Activated CD4-positive, alpha-beta memory T cell treated with anti-CD3 and anti-CD28 coated beads, Interleukin-2, amount 10 ng/mL, durations not matched to agents 7 days and 5 days (primary cell): ENCODE data around the gene NMUR1. TPM values are rescaled to one million over a fixed set of nuclear protein-coding genes. Genes with fewer than 3 reads are reported as not detected.

ENCODE experiments used
- CTCF ChIA-PET: fragments of 350-600 bp; sonication (Branson Sonifier 250); formaldehyde crosslinking; loops from one replicate; lab custom pipeline; 2021; ENCODE audit warnings: antibody characterized with exemption, inconsistent platforms; lab: Charles Lee
- POLR2A ChIA-PET: fragments of 350-600 bp; sonication (Branson Sonifier 250); formaldehyde crosslinking; loops from one replicate; lab custom pipeline; 2021; ENCODE audit warnings: antibody characterized with exemption; lab: Charles Lee
- DNase-seq: peaks from one replicate; pipeline ENCODE4 v3.0.0-alpha.2; 2020
- H3K27ac Mint-ChIP-seq: one replicate; pipeline ENCODE4 v1.8.0; 2021; ENCODE audit warnings: mild to moderate bottlenecking, mixed read lengths
- H3K27me3 Mint-ChIP-seq: one replicate; pipeline ENCODE4 v1.8.0; 2021; ENCODE audit warnings: mixed read lengths
- H3K36me3 Mint-ChIP-seq: one replicate; pipeline ENCODE4 v1.8.0; 2021; ENCODE audit warnings: low read depth, mixed read lengths
- H3K4me1 Mint-ChIP-seq: one replicate; pipeline ENCODE4 v1.8.0; 2021; ENCODE audit warnings: mixed read lengths
- H3K4me3 Mint-ChIP-seq: one replicate; pipeline ENCODE4 v1.8.0; 2021; ENCODE audit warnings: mild to moderate bottlenecking, mixed read lengths
- H3K9me3 Mint-ChIP-seq: one replicate; pipeline ENCODE4 v1.8.0; 2021; ENCODE audit warnings: mixed read lengths
- total RNA-seq, 2 experiments: library from RNA; stranded (reverse); gene quantifications; one replicate each; pipeline ENCODE4 v1.2.3, GENCODE V29; 2021

The NMUR1 gene
- total RNA-seq, 2 experiments from 2014 or later: 3.4 to 3.9 TPM

GRCh38 chr2:231531883-231532755 lies 1.9 kb upstream of the NMUR1 start:
- peaks cover 37% of the 10 kb centered on the region for H3K4me1 Mint-ChIP-seq

GRCh38 chr2:231531466-231531865 lies 1.2 kb upstream of the NMUR1 start:
- H3K9me3 Mint-ChIP-seq: no peaks in the 10 kb centered on the region
- no peaks in the 10 kb centered on the region for H3K36me3 Mint-ChIP-seq
- H3K27me3 Mint-ChIP-seq: peaks cover 47% of the 10 kb centered on the region
- peaks cover 37% of the 10 kb centered on the region for H3K4me1 Mint-ChIP-seq
- no peak overlapping the region for H3K27ac Mint-ChIP-seq
- POLR2A ChIA-PET: interaction anchor here (1.2 to 4.1 kb wide), 4 partner anchors 13 to 67 kb away, joined by 4 to 18 read pairs (median 7); partner anchors contain the start of gene NCL
- H3K4me3 Mint-ChIP-seq: no peak overlapping the region
- no peak for DNase-seq
- CTCF ChIA-PET: interaction anchor here (0.6 to 3.5 kb wide), 11 partner anchors 8 to 1556 kb away, joined by 3 to 18 read pairs (median 10); no protein-coding TSS in a partner anchor

More at GRCh38 chr2:231531883-231532755, 1.9 kb upstream of the NMUR1 start:
- H3K27ac Mint-ChIP-seq: peak overlapping the region; percentile 31
- ChIA-PET CTCF (interaction anchor here (0.6 to 3.1 kb wide), 10 partner anchors 7 to 1557 kb away, joined by 3 to 11 read pairs (median 8); no protein-coding TSS in a partner anchor), POLR2A (interaction anchor here (1.1 to 4.1 kb wide), 3 partner anchors 9 to 23 kb away, joined by 3 to 18 read pairs (median 6); no protein-coding TSS in a partner anchor)
- no peak for DNase-seq
- no peaks in the 10 kb centered on the region for H3K36me3 Mint-ChIP-seq
- peaks cover 47% of the 10 kb centered on the region for H3K27me3 Mint-ChIP-seq
- H3K4me3 Mint-ChIP-seq: no peak overlapping the region
- no peaks in the 10 kb centered on the region for H3K9me3 Mint-ChIP-seq

GRCh38 chr2:231528636-231529030 lies 1.6 kb downstream of the NMUR1 start:
- POLR2A ChIA-PET: no interaction called here
- no peak overlapping the region for H3K4me3 Mint-ChIP-seq
- DNase-seq: no peak
- H3K27ac Mint-ChIP-seq: no peak overlapping the region
- CTCF ChIA-PET: interaction anchor here (0.8 to 3.5 kb wide), 5 partner anchors 12 to 46 kb away, joined by 3 to 18 read pairs (median 3); no protein-coding TSS in a partner anchor
- peaks cover 8% of the 10 kb centered on the region for H3K36me3 Mint-ChIP-seq
- peaks cover 44% of the 10 kb centered on the region for H3K27me3 Mint-ChIP-seq
- no peaks in the 10 kb centered on the region for H3K9me3 Mint-ChIP-seq
- H3K4me1 Mint-ChIP-seq: peaks cover 52% of the 10 kb centered on the region

- DNase-seq: no peak
- H3K36me3 Mint-ChIP-seq: peaks cover 8% of the 10 kb centered on the region
- POLR2A ChIA-PET: no interaction called here
- peaks cover 40% of the 10 kb centered on the region for H3K27me3 Mint-ChIP-seq
- no peak overlapping the region for H3K4me3 Mint-ChIP-seq
- H3K9me3 Mint-ChIP-seq: no peaks in the 10 kb centered on the region
- H3K4me1 Mint-ChIP-seq: peaks cover 57% of the 10 kb centered on the region
- H3K27ac Mint-ChIP-seq: no peak overlapping the region
- CTCF ChIA-PET: interaction anchor here (1.5 to 3.5 kb wide), 2 partner anchors 30 to 45 kb away, joined by 3 to 18 read pairs; no protein-coding TSS in a partner anchor
Measured at GRCh38 chr2:231527955-231528635, 2.1 kb downstream of the NMUR1 start.

GRCh38 chr2:231527091-231527395 lies 3.2 kb downstream of the NMUR1 start:
- Mint-ChIP-seq H3K4me1 (peaks cover 62% of the 10 kb centered on the region), H3K27me3 (peaks cover 38% of the 10 kb centered on the region), H3K9me3 (no peaks in the 10 kb centered on the region), H3K4me3 (no peak overlapping the region), H3K36me3 (peaks cover 8% of the 10 kb centered on the region), H3K27ac (no peak overlapping the region)
- ChIA-PET CTCF (interaction anchor here (0.7 to 1.6 kb wide), 2 partner anchors 31 to 101 kb away, joined by 4 to 8 read pairs; no protein-coding TSS in a partner anchor), POLR2A (interaction anchor here (1.0 kb wide), 1 partner anchor 63 kb away, joined by 4 read pairs; the partner anchor contains the start of gene NCL)
- DNase-seq: no peak

- CTCF ChIA-PET: interaction anchor here (0.5 to 1.6 kb wide), 6 partner anchors 7 to 102 kb away, joined by 3 to 8 read pairs (median 4); no protein-coding TSS in a partner anchor
- DNase-seq: no peak
- POLR2A ChIA-PET: interaction anchor here (1.0 kb wide), 1 partner anchor 62 kb away, joined by 4 read pairs; the partner anchor contains the start of gene NCL
- Mint-ChIP-seq H3K9me3 (no peaks in the 10 kb centered on the region), H3K4me3 (no peak overlapping the region), H3K36me3 (peaks cover 8% of the 10 kb centered on the region), H3K27me3 (peaks cover 36% of the 10 kb centered on the region), H3K27ac (no peak overlapping the region), H3K4me1 (peaks cover 64% of the 10 kb centered on the region)
Measured at GRCh38 chr2:231526341-231527090, 3.7 kb downstream of the NMUR1 start.

- POLR2A ChIA-PET: interaction anchor here (1.0 to 2.4 kb wide), 5 partner anchors 11 to 61 kb away, joined by 3 to 14 read pairs (median 7); partner anchors contain the start of gene NCL
- H3K27me3 Mint-ChIP-seq: peaks cover 31% of the 10 kb centered on the region
Measured at GRCh38 chr2:231525248-231526163, 4.7 kb downstream of the NMUR1 start.

GRCh38 chr2:231524477-231525247 lies 5.6 kb downstream of the NMUR1 start:
- H3K9me3 Mint-ChIP-seq: no peaks in the 10 kb centered on the region
- H3K4me1 Mint-ChIP-seq: peaks cover 66% of the 10 kb centered on the region
- H3K27ac Mint-ChIP-seq: peak overlapping the region; percentile 78
- POLR2A ChIA-PET: interaction anchor here (1.0 to 2.8 kb wide), 7 partner anchors 10 to 137 kb away, joined by 3 to 15 read pairs (median 7); partner anchors contain the start of gene NCL
- DNase-seq: no peak
- H3K4me3 Mint-ChIP-seq: peak overlapping the region; percentile 40
- peaks cover 35% of the 10 kb centered on the region for H3K27me3 Mint-ChIP-seq
- peaks cover 8% of the 10 kb centered on the region for H3K36me3 Mint-ChIP-seq
- CTCF ChIA-PET: interaction anchor here (1.0 to 2.9 kb wide), 7 partner anchors 21 to 784 kb away, joined by 3 to 13 read pairs (median 5); no protein-coding TSS in a partner anchor

More at GRCh38 chr2:231525248-231526163, 4.7 kb downstream of the NMUR1 start:
- CTCF ChIA-PET: interaction anchor here (0.5 to 1.6 kb wide), 5 partner anchors 8 to 87 kb away, joined by 3 to 8 read pairs (median 5); no protein-coding TSS in a partner anchor
- Mint-ChIP-seq H3K4me3 (no peak overlapping the region), H3K27ac (peak overlapping the region; percentile 11), H3K36me3 (peaks cover 8% of the 10 kb centered on the region), H3K9me3 (no peaks in the 10 kb centered on the region), H3K4me1 (peaks cover 64% of the 10 kb centered on the region)
- no peak for DNase-seq

GRCh38 chr2:231523451-231524285 lies 6.6 kb downstream of the NMUR1 start:
- ChIA-PET CTCF (interaction anchor here (1.0 to 2.9 kb wide), 9 partner anchors 22 to 785 kb away, joined by 3 to 13 read pairs (median 5); no protein-coding TSS in a partner anchor), POLR2A (interaction anchor here (0.7 to 2.8 kb wide), 9 partner anchors 9 to 138 kb away, joined by 3 to 15 read pairs (median 4); partner anchors contain the start of gene NCL)
- Mint-ChIP-seq H3K36me3 (peaks cover 8% of the 10 kb centered on the region), H3K4me3 (peak overlapping the region; percentile 40), H3K27ac (peak overlapping the region; percentile 78), H3K4me1 (peaks cover 58% of the 10 kb centered on the region), H3K9me3 (no peaks in the 10 kb centered on the region), H3K27me3 (peaks cover 31% of the 10 kb centered on the region)
- peak; percentile 56 for DNase-seq
